Ishikawa (cell line): ENCODE results near the gene RIT1.

Experiments used
- MAX ChIP-seq: IDR thresholded peaks from 2 replicates; pipeline ENCODE4 v1.6.1; 2012
- RAD21 ChIP-seq: IDR thresholded peaks from 2 replicates; pipeline ENCODE4 v1.6.1; 2012; ENCODE audit warnings: low read depth
- USF1 ChIP-seq: IDR thresholded peaks from 2 replicates; pipeline ENCODE4 v1.6.1; 2012
- YY1 ChIP-seq: IDR thresholded peaks from 2 replicates; pipeline ENCODE4 v1.6.1; 2012; ENCODE audit warnings: low read depth

DNA sequence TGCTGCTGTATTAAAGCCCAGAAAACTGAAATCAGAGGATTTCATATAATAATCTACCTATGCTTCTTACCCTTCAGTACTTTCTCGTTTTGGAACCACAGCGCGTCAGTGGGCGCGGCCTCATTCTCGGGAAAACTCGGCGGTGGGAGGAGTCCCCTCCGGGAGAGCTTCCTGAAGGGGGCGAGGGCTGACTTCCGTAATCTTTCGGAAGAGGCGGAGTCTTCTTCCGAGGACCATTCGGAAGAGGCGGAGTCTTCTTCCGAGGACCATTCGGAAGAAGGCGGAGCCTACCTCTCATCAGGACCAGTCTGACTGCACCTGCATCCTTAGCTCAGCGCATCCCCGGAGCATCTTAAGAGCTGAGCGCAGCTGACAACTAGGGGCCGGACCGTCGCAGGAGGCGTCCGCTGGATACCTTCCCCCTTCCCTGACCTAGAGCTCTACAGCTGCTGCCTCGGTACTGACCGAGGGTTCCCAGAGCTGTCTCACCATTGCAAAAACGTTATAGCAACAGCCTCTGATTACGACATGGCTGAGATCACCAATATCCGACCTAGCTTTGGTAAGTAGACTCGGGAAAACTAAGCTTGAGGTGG, 51.8 kb downstream of the RIT1 start, which contains the start of gene SYT11:
- TF ChIP-seq MAX (no peak), USF1 (no peak), RAD21 (no peak), YY1 (no peak)
